ENCODE results near the gene HOXB5.

The HOXB5 gene

DNA sequence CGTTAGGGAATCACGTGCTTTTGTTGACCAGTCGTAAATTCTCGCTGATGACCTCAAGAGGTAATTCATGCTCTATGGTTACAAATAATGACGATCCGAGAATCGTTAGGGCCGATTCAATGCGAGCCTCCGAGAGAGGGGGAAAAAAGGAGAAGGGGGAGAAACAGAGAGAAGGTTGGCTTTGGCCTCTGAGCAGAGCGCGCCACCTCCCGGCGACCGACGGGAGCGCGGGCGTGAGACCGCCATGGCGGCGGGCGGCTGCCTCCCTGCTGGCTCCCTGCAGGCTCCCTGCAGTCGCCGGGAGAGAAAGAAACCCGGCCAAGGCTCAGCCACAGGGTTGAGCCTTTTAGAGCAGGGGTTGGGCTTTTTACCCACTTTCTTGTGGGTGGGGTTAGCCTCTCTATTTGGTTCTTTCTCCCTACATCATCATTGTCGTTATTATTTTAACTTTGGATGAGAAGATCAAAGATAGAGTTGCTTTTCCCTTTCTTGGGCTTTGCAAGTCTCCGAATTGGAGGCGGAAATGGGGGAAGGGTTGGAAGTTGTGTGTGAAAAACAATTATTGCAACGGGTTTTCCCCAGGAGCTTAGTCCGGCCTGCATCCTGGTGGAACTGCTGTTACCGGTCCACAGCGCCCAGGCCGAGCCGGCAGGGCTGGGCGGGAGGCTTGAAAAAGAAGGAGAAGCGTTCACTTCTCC, 410 bp upstream of the HOXB5 start:
- H3K4me3 Mint-ChIP-seq = peak overlapping the region; percentile 82
- peaks cover 51% of the 10 kb centered on the region for H3K4me1 Mint-ChIP-seq
- DNase-seq (ENCODE audit: low spot score in 2 of 2) = peak; percentile 88 to 93
- H3K36me3 Mint-ChIP-seq = no peaks in the 10 kb centered on the region
- no peak overlapping the region for H3K27ac Mint-ChIP-seq
- peak; percentile 72 for ATAC-seq
- H3K9me3 Mint-ChIP-seq = no peaks in the 10 kb centered on the region

GRCh38 chr17:48592577-48592976, 1.0 kb downstream of the HOXB5 start:
- ATAC-seq (peak; percentile 38), DNase-seq (ENCODE audit: low spot score in 2 of 2) (no peak)
- Mint-ChIP-seq H3K27ac (no peak overlapping the region), H3K9me3 (no peaks in the 10 kb centered on the region), H3K4me1 (peaks cover 45% of the 10 kb centered on the region), H3K36me3 (no peaks in the 10 kb centered on the region), H3K4me3 (peak overlapping the region; percentile 82)

GRCh38 chr17:48592057-48592514, 1.5 kb downstream of the HOXB5 start:
- Mint-ChIP-seq H3K36me3 (no peaks in the 10 kb centered on the region), H3K4me3 (peak overlapping the region; percentile 82), H3K27ac (no peak overlapping the region), H3K9me3 (no peaks in the 10 kb centered on the region), H3K4me1 (peaks cover 45% of the 10 kb centered on the region)
- DNase-seq (ENCODE audit: low spot score in 2 of 2) (no peak), ATAC-seq (no peak)

- H3K4me3 Mint-ChIP-seq = no peak overlapping the region
- DNase-seq (ENCODE audit: low spot score in 2 of 2) (no peak), ATAC-seq (no peak)
- peak overlapping the region; percentile 27 for H3K27ac Mint-ChIP-seq
- H3K4me1 Mint-ChIP-seq = peaks cover 45% of the 10 kb centered on the region
- H3K9me3 Mint-ChIP-seq = no peaks in the 10 kb centered on the region
- H3K36me3 Mint-ChIP-seq = no peaks in the 10 kb centered on the region
Measured at GRCh38 chr17:48591255-48592056, 2.1 kb downstream of the HOXB5 start.

DNA sequence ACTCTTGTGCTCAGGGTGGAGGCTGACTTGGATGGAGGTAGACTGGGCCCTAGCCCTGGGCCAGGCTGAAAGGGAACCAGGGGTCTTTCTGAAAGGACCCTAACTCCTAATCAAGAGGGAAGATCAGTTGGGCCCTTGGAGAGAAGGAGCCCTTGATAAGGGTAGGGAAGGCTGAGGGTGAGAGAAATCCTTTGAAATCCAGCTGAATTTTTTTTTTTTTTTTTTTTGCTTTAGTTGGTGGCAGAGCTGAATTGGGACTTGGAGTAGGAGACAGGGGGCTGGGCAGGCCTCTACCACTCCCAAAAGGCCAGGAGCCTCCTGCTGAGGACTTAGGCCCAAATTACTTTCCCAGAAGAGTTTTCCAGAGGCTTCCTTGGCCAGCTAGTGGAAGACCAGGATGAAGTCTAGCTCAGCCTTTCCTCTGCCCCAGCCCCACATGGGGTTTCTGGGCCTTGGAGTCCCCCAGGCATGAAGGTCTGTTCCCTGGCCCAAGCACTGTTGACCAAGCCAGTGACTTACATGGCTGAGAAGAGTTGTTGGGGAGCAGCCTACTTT, 2.9 kb downstream of the HOXB5 start:
- peaks cover 48% of the 10 kb centered on the region for H3K4me1 Mint-ChIP-seq
- H3K4me3 Mint-ChIP-seq = no peak overlapping the region
- peak overlapping the region; percentile 27 for H3K27ac Mint-ChIP-seq
- no peaks in the 10 kb centered on the region for H3K9me3 Mint-ChIP-seq
- ATAC-seq (no peak), DNase-seq (ENCODE audit: low spot score in 2 of 2) (no peak)
- no peaks in the 10 kb centered on the region for H3K36me3 Mint-ChIP-seq

GRCh38 chr17:48589831-48590606, 3.6 kb downstream of the HOXB5 start, which contains the start of gene HOXB3:
Gene HOXB3 (minus strand): TSS chr17:48590241. CDS start chr17:48552474, 37,767 bp downstream.
- no peak for ATAC-seq
- peak within 1 kb of the TSS; percentile 27 for H3K27ac Mint-ChIP-seq
- no peak within 1 kb of the TSS for H3K4me3 Mint-ChIP-seq
- H3K9me3 Mint-ChIP-seq = no peaks in the 10 kb centered on the region
- peaks cover 50% of the 10 kb centered on the region for H3K4me1 Mint-ChIP-seq
- no peaks in the 10 kb centered on the region for H3K36me3 Mint-ChIP-seq
- no peak for DNase-seq (ENCODE audit: low spot score in 2 of 2)

- no peaks in the 10 kb centered on the region for H3K9me3 Mint-ChIP-seq
- no peak for ATAC-seq
- H3K4me1 Mint-ChIP-seq = peaks cover 56% of the 10 kb centered on the region
- DNase-seq (ENCODE audit: low spot score in 2 of 2) = no peak
- H3K36me3 Mint-ChIP-seq = no peaks in the 10 kb centered on the region
- H3K4me3 Mint-ChIP-seq = no peak overlapping the region
- no peak overlapping the region for H3K27ac Mint-ChIP-seq
Measured at GRCh38 chr17:48589060-48589830, 4.3 kb downstream of the HOXB5 start.

GRCh38 chr17:48588528-48588927, 5.1 kb downstream of the HOXB5 start:
- H3K36me3 Mint-ChIP-seq = no peaks in the 10 kb centered on the region
- H3K27ac Mint-ChIP-seq = no peak overlapping the region
- no peak for ATAC-seq
- peaks cover 50% of the 10 kb centered on the region for H3K4me1 Mint-ChIP-seq
- no peaks in the 10 kb centered on the region for H3K9me3 Mint-ChIP-seq
- no peak overlapping the region for H3K4me3 Mint-ChIP-seq
- DNase-seq (ENCODE audit: low spot score in 2 of 2) = no peak

- no peak for ATAC-seq
- Mint-ChIP-seq H3K9me3 (no peaks in the 10 kb centered on the region), H3K4me3 (no peak overlapping the region), H3K36me3 (no peaks in the 10 kb centered on the region), H3K27ac (no peak overlapping the region), H3K4me1 (peaks cover 46% of the 10 kb centered on the region)
- no peak for DNase-seq (ENCODE audit: low spot score in 2 of 2)
Measured at GRCh38 chr17:48588074-48588415, 5.5 kb downstream of the HOXB5 start.

GRCh38 chr17:48587276-48588073, 6.1 kb downstream of the HOXB5 start:
- Mint-ChIP-seq H3K36me3 (no peaks in the 10 kb centered on the region), H3K27ac (no peak overlapping the region), H3K9me3 (no peaks in the 10 kb centered on the region), H3K4me3 (peak overlapping the region; percentile 91), H3K4me1 (peaks cover 40% of the 10 kb centered on the region)
- DNase-seq (ENCODE audit: low spot score in 2 of 2) = no peak
- no peak for ATAC-seq

- Mint-ChIP-seq H3K36me3 (no peaks in the 10 kb centered on the region), H3K27ac (peak overlapping the region; percentile 77), H3K9me3 (no peaks in the 10 kb centered on the region), H3K4me3 (peak overlapping the region; percentile 91), H3K4me1 (peaks cover 37% of the 10 kb centered on the region)
- peak; percentile 51 for ATAC-seq
- DNase-seq (ENCODE audit: low spot score in 2 of 2) = no peak
Measured at GRCh38 chr17:48586355-48587258, 7.0 kb downstream of the HOXB5 start.

- DNase-seq (ENCODE audit: low spot score in 2 of 2) (no peak), ATAC-seq (no peak)
- peak overlapping the region; percentile 91 for H3K4me3 Mint-ChIP-seq
- H3K9me3 Mint-ChIP-seq = no peaks in the 10 kb centered on the region
- no peak overlapping the region for H3K27ac Mint-ChIP-seq
- H3K36me3 Mint-ChIP-seq = no peaks in the 10 kb centered on the region
- peaks cover 37% of the 10 kb centered on the region for H3K4me1 Mint-ChIP-seq
Measured at GRCh38 chr17:48584223-48584741, 9.3 kb downstream of the HOXB5 start.

DNA sequence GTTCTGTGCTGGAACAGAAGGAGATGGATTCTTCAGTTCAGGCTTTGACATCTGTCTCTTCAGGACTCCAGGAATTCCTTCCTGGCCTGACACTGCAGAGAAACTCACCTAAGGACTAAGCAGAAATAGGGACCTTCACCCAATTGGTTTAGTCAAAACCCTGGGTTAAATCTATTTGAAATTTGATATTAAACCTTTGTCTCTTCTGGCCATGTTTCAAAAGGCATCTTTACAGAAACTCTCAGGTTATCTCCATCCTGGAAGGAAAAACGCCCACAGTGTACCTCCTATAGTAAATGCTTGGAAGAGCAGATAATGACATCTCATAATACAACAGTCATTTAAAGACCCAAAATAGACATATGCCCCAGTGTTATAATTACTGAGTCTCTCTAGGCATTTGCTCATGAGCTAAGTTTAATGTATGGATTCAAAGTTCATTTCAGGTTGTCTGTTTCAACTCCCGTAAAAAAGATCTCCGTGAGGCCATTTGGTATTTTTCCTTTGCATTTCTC, 9.8 kb downstream of the HOXB5 start:
- ATAC-seq (no peak), DNase-seq (ENCODE audit: low spot score in 2 of 2) (no peak)
- Mint-ChIP-seq H3K36me3 (no peaks in the 10 kb centered on the region), H3K4me1 (peaks cover 42% of the 10 kb centered on the region), H3K9me3 (no peaks in the 10 kb centered on the region), H3K27ac (no peak overlapping the region), H3K4me3 (peak overlapping the region; percentile 91)
